Ishikawa (cell line): ENCODE measurements around the gene UBE3B.

Source experiments
- EP300 ChIP-seq: IDR thresholded peaks from 2 replicates; pipeline ENCODE4 v1.6.1; 2012; ENCODE audit warnings: borderline replicate concordance
- FOXM1 ChIP-seq: IDR thresholded peaks from 2 replicates; pipeline ENCODE4 v1.6.1; 2012; ENCODE audit warnings: low read depth, borderline replicate concordance
- MAX ChIP-seq: IDR thresholded peaks from 2 replicates; pipeline ENCODE4 v1.6.1; 2012
- RAD21 ChIP-seq: IDR thresholded peaks from 2 replicates; pipeline ENCODE4 v1.6.1; 2012; ENCODE audit warnings: low read depth
- TF ChIP-seq, protein P1 (sequence below): IDR thresholded peaks from 2 replicates; pipeline ENCODE4 v1.6.1; 2012; ENCODE audit warnings: low read depth, mild to moderate bottlenecking

GRCh38 chr12:109535231-109535862 lies 57.9 kb downstream of the UBE3B start:
- TF ChIP-seq EP300 = no peak
- no peak for TF ChIP-seq MAX
- TF ChIP-seq FOXM1 = no peak
- no peak for TF ChIP-seq RAD21
- TF ChIP-seq, protein P1, sequence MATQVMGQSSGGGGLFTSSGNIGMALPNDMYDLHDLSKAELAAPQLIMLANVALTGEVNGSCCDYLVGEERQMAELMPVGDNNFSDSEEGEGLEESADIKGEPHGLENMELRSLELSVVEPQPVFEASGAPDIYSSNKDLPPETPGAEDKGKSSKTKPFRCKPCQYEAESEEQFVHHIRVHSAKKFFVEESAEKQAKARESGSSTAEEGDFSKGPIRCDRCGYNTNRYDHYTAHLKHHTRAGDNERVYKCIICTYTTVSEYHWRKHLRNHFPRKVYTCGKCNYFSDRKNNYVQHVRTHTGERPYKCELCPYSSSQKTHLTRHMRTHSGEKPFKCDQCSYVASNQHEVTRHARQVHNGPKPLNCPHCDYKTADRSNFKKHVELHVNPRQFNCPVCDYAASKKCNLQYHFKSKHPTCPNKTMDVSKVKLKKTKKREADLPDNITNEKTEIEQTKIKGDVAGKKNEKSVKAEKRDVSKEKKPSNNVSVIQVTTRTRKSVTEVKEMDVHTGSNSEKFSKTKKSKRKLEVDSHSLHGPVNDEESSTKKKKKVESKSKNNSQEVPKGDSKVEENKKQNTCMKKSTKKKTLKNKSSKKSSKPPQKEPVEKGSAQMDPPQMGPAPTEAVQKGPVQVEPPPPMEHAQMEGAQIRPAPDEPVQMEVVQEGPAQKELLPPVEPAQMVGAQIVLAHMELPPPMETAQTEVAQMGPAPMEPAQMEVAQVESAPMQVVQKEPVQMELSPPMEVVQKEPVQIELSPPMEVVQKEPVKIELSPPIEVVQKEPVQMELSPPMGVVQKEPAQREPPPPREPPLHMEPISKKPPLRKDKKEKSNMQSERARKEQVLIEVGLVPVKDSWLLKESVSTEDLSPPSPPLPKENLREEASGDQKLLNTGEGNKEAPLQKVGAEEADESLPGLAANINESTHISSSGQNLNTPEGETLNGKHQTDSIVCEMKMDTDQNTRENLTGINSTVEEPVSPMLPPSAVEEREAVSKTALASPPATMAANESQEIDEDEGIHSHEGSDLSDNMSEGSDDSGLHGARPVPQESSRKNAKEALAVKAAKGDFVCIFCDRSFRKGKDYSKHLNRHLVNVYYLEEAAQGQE = no peak
